Parathyroid adenoma (tissue), 2 donors: ENCODE measurements around the gene PYGO1.
"Not testable (repeated sequence)": the region's sequence is repeated elsewhere in the genome, so short reads cannot be mapped to it uniquely, and the experiment has no call there.

Experiments used
- H2AFZ ChIP-seq: fragments of 300-600 bp; sonication (generic); one replicate; pipeline ENCODE4 v1.7.0; 2017; ENCODE audit warnings: antibody characterized with exemption, mild to moderate bottlenecking
- H3K27ac ChIP-seq: fragments of 300-600 bp; sonication (generic); one replicate; pipeline ENCODE4 v1.7.0; 2017
- H3K27me3 ChIP-seq: fragments of 300-600 bp; sonication (generic); one replicate; pipeline ENCODE4 v1.7.0; 2017; ENCODE audit warnings: low read length; ENCODE audit not compliant: control insufficient read depth, insufficient read depth
- H3K36me3 ChIP-seq: fragments of 300-600 bp; sonication (generic); one replicate; pipeline ENCODE4 v1.7.0; 2017; ENCODE audit warnings: low read length; ENCODE audit not compliant: control insufficient read depth, insufficient read depth
- H3K4me1 ChIP-seq: fragments of 300-600 bp; sonication (generic); one replicate; pipeline ENCODE4 v1.7.0; 2017; ENCODE audit warnings: control low read depth
- H3K4me2 ChIP-seq: fragments of 300-600 bp; sonication (generic); one replicate; pipeline ENCODE4 v1.7.0; 2017; ENCODE audit warnings: low read length
- H3K4me3 ChIP-seq: fragments of 300-600 bp; sonication (generic); one replicate; pipeline ENCODE4 v1.7.0; 2017; ENCODE audit warnings: low read depth, low read length
- H3K79me2 ChIP-seq: fragments of 300-600 bp; sonication (generic); one replicate; pipeline ENCODE4 v1.7.0; 2017; ENCODE audit warnings: control low read depth
- H3K9ac ChIP-seq: fragments of 300-600 bp; sonication (generic); one replicate; pipeline ENCODE4 v1.7.0; 2017; ENCODE audit warnings: mild to moderate bottlenecking
- H3K9me3 ChIP-seq: fragments of 300-600 bp; sonication (generic); one replicate; pipeline ENCODE4 v1.7.0; 2017; ENCODE audit warnings: low read length; ENCODE audit not compliant: control insufficient read depth
- TF ChIP-seq, protein P1 (sequence below): fragments of 300-600 bp; sonication (generic); IDR thresholded peaks from one replicate; pipeline ENCODE4 v1.7.0; 2017; ENCODE audit warnings: antibody characterized with exemption, mild to moderate bottlenecking
- donor health status: primary hyperparathyroidism.

Gene PYGO1

DNA sequence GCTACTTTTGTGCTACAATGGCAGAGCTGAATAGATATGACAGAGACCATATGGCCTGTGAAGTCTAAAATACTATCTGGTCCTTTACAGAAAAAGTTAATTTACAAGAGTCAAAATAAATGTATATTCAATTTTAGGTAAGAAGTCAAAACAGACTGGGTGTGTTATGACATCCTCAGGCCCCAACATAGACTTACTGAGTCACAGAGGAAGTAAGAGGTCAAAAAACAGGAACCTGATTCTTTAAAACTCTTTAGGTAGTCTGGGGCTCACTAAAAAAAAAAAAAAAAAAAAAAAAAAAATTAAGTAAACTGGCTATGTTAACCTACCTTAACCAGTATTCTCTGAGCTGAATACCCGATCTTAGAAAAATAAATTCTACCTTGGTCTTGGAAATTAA lies 93.2 kb downstream of the PYGO1 start:
- H3K27ac ChIP-seq: no peak overlapping the region
- H3K36me3 ChIP-seq: no peaks in the 10 kb centered on the region
- TF ChIP-seq, protein P1, sequence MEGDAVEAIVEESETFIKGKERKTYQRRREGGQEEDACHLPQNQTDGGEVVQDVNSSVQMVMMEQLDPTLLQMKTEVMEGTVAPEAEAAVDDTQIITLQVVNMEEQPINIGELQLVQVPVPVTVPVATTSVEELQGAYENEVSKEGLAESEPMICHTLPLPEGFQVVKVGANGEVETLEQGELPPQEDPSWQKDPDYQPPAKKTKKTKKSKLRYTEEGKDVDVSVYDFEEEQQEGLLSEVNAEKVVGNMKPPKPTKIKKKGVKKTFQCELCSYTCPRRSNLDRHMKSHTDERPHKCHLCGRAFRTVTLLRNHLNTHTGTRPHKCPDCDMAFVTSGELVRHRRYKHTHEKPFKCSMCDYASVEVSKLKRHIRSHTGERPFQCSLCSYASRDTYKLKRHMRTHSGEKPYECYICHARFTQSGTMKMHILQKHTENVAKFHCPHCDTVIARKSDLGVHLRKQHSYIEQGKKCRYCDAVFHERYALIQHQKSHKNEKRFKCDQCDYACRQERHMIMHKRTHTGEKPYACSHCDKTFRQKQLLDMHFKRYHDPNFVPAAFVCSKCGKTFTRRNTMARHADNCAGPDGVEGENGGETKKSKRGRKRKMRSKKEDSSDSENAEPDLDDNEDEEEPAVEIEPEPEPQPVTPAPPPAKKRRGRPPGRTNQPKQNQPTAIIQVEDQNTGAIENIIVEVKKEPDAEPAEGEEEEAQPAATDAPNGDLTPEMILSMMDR: no peak
- no peak overlapping the region for H3K4me2 ChIP-seq
- no peak overlapping the region for H3K9ac ChIP-seq
- no peaks in the 10 kb centered on the region for H3K79me2 ChIP-seq
- H3K4me1 ChIP-seq: no peaks in the 10 kb centered on the region
- H3K4me3 ChIP-seq: no peak overlapping the region
- H3K9me3 ChIP-seq: no peaks in the 10 kb centered on the region
- H3K27me3 ChIP-seq: no peaks in the 10 kb centered on the region
- H2AFZ ChIP-seq: no peak overlapping the region

GRCh38 chr15:55488952-55489600 lies 99.1 kb downstream of the PYGO1 start:
- H3K27me3 ChIP-seq, H3K9ac ChIP-seq, H3K4me1 ChIP-seq, H2AFZ ChIP-seq, H3K79me2 ChIP-seq, H3K36me3 ChIP-seq, H3K4me2 ChIP-seq, H3K27ac ChIP-seq, H3K4me3 ChIP-seq, H3K9me3 ChIP-seq: not testable (repeated sequence)
